Testis (tissue), 3 donors: ENCODE data around the gene TYW1. TPM values are rescaled to one million over a fixed set of nuclear protein-coding genes. Genes with fewer than 3 reads are reported as not detected.
"Not testable (repeated sequence)": the region's sequence is repeated elsewhere in the genome, so short reads cannot be mapped to it uniquely, and the experiment has no call there.

Experiments used
- DNase-seq: peaks from one replicate; pipeline ENCODE4 v3.0.0-alpha.2; 2019
- H3K27ac ChIP-seq, 2 donors: fragments of 200-600 bp; sonication (generic); one replicate each; pipeline ENCODE4 v1.5.1; 2019
- H3K27me3 ChIP-seq: fragments of 200-600 bp; sonication (generic); one replicate; pipeline ENCODE4 v1.5.1; 2019
- H3K36me3 ChIP-seq: fragments of 200-600 bp; sonication (generic); one replicate; pipeline ENCODE4 v1.5.1; 2017; ENCODE audit warnings: low read depth; ENCODE audit errors: missing control alignments
- H3K4me1 ChIP-seq: fragments of 200-600 bp; sonication (generic); one replicate; pipeline ENCODE4 v1.5.1; 2019
- H3K4me3 ChIP-seq, 2 donors: fragments of 200-600 bp; sonication (generic); one replicate each; pipeline ENCODE4 v1.5.1; 2017 to 2019
- H3K9me3 ChIP-seq: fragments of 200-600 bp; sonication (generic); one replicate; pipeline ENCODE4 v1.5.1; 2017
- POLR2A ChIP-seq: fragments of 450-650 bp; IDR thresholded peaks from one replicate; pipeline ENCODE4 v1.6.1; 2017; ENCODE audit warnings: antibody characterized with exemption, mild to moderate bottlenecking, moderate library complexity
- WGBS, 2 donors: methylation state at CpG; one replicate each; pipeline ENCODE4 v1.1.5; 2018; 5-methylcytosine and 5-hydroxymethylcytosine counted together
- intact Hi-C: fragments of 100-400 bp; cut with DNase I; formaldehyde crosslinking; loops from one replicate; pipeline ENCODE4 v1.15.1; 2023; ENCODE audit warnings: low total_unique reads
- polyA plus RNA-seq: library from polyadenylated mRNA; stranded (reverse); fragments of 350-450 nt; fragmentation: Illumina TruSeq; extraction: RNeasy Lipid Tissue Mini Kit (QIAGEN cat#74804); gene quantifications from one replicate; pipeline ENCODE4 v1.2.3, GENCODE V29; 2014; ENCODE audit warnings: low read depth, low replicate concordance; ENCODE audit not compliant: insufficient read depth
- total RNA-seq, 2 donors: library from RNA; depleted of rRNA; stranded (reverse); fragments of >200 nt; gene quantifications; one replicate each; pipeline ENCODE4 v1.2.3, GENCODE V29; 2016
- TF ChIP-seq, protein P1 (sequence below), 3 experiments: fragments of 450-650 bp in 2 of 3; fragments of 200-600 bp in 1 of 3; sonication (generic) in 1 of 3; IDR thresholded peaks; one replicate each; pipeline ENCODE4 v1.5.1; 2016 to 2019; ENCODE audit warnings: antibody characterized with exemption in 3 of 3, mild to moderate bottlenecking in 2 of 3, moderate library complexity in 1 of 3

Gene TYW1
- total and polyA plus RNA-seq, 3 donors from 2014 or later: 16.9 to 22.8 (median 21.7) TPM

GRCh38 chr7:67018940-67019339 is 22.3 kb downstream of the TYW1 start:
- no peaks in the 10 kb centered on the region for H3K9me3 ChIP-seq
- H3K36me3 ChIP-seq: no peaks in the 10 kb centered on the region
- intact Hi-C loops: no loop called here

GRCh38 chr7:67019562-67020390 is 23.1 kb downstream of the TYW1 start:
- no peaks in the 10 kb centered on the region for H3K27me3 ChIP-seq
- intact Hi-C loops: no loop called here
- H3K36me3 ChIP-seq: no peaks in the 10 kb centered on the region
- DNase-seq: no peak
- 71 to 81% methylated on average over 8 of the region's 8 CpGs for WGBS, 2 donors
- no peak overlapping the region for H3K27ac ChIP-seq
- no peaks in the 10 kb centered on the region for H3K4me1 ChIP-seq
- no peaks in the 10 kb centered on the region for H3K9me3 ChIP-seq
- no peak overlapping the region for H3K4me3 ChIP-seq
- TF ChIP-seq, protein P1, sequence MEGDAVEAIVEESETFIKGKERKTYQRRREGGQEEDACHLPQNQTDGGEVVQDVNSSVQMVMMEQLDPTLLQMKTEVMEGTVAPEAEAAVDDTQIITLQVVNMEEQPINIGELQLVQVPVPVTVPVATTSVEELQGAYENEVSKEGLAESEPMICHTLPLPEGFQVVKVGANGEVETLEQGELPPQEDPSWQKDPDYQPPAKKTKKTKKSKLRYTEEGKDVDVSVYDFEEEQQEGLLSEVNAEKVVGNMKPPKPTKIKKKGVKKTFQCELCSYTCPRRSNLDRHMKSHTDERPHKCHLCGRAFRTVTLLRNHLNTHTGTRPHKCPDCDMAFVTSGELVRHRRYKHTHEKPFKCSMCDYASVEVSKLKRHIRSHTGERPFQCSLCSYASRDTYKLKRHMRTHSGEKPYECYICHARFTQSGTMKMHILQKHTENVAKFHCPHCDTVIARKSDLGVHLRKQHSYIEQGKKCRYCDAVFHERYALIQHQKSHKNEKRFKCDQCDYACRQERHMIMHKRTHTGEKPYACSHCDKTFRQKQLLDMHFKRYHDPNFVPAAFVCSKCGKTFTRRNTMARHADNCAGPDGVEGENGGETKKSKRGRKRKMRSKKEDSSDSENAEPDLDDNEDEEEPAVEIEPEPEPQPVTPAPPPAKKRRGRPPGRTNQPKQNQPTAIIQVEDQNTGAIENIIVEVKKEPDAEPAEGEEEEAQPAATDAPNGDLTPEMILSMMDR (IDR thresholded peaks at IDR 0.05): no peak
- TF ChIP-seq POLR2A: no peak

More at GRCh38 chr7:67018940-67019339, 22.3 kb downstream of the TYW1 start:
- no peaks in the 10 kb centered on the region for H3K4me1 ChIP-seq
- no peaks in the 10 kb centered on the region for H3K27me3 ChIP-seq
- no peak overlapping the region for H3K4me3 ChIP-seq
- WGBS, 2 donors: 74 to 77% methylated on average over 7 of the region's 7 CpGs
- no peak for DNase-seq
- no peak overlapping the region for H3K27ac ChIP-seq
- TF ChIP-seq, protein P1 (IDR thresholded peaks at IDR 0.05): no peak
- no peak for TF ChIP-seq POLR2A

- Histone ChIP-seq H3K4me3 (no peak overlapping the region), H3K9me3 (no peaks in the 10 kb centered on the region), H3K27me3 (no peaks in the 10 kb centered on the region), H3K27ac (no peak overlapping the region), H3K4me1 (no peaks in the 10 kb centered on the region), H3K36me3 (no peaks in the 10 kb centered on the region)
- DNase-seq: no peak
- intact Hi-C loops: no loop called here
- TF ChIP-seq POLR2A: no peak
- TF ChIP-seq, protein P1 (IDR thresholded peaks at IDR 0.05): no peak
- 83% methylated on average over 7 of the region's 7 CpGs for WGBS, 2 donors
Observed at GRCh38 chr7:67021260-67021659, 24.6 kb downstream of the TYW1 start.

GRCh38 chr7:67022511-67022910 is 25.9 kb downstream of the TYW1 start:
- no peaks in the 10 kb centered on the region for H3K9me3 ChIP-seq
- no peak for DNase-seq
- H3K4me3 ChIP-seq: no peak overlapping the region
- TF ChIP-seq, protein P1 (IDR thresholded peaks at IDR 0.05): no peak
- no peak for TF ChIP-seq POLR2A
- WGBS, 2 donors: 79 to 88% methylated on average over 3 of the region's 3 CpGs
- no peaks in the 10 kb centered on the region for H3K4me1 ChIP-seq
- no peak overlapping the region for H3K27ac ChIP-seq
- H3K27me3 ChIP-seq: no peaks in the 10 kb centered on the region
- intact Hi-C loops: no loop called here
- H3K36me3 ChIP-seq: no peaks in the 10 kb centered on the region

DNA sequence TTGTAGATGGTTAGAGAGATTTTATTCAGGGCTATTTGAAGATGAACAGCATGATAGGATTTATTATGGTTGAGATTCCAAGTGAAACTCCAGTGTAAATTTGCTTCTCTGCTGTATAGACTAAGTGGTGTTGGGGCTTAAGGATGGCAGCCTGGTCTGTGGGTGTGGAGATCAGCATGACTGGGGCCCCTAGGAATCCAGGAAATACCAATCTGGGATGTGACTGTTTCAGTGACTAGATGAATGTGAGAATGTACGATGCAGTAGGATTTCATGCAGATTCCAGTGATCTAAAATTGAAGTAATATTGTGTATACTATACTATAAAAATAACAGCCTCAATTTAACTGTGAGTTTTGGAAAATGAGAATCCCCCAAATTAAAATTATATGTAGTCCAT is 28.8 kb downstream of the TYW1 start:
- H3K36me3 ChIP-seq, H3K27ac ChIP-seq, DNase-seq, H3K4me1 ChIP-seq, intact Hi-C loops, H3K27me3 ChIP-seq, H3K9me3 ChIP-seq, H3K4me3 ChIP-seq: not testable (repeated sequence)
- 73 to 91% methylated on average over 1 of the region's 1 CpG for WGBS, 2 donors

- intact Hi-C loops, H3K4me3 ChIP-seq, H3K36me3 ChIP-seq, H3K9me3 ChIP-seq, H3K27me3 ChIP-seq, H3K27ac ChIP-seq, DNase-seq, H3K4me1 ChIP-seq: not testable (repeated sequence)
- 100% methylated on average over 1 to 2 of the region's 2 CpGs for WGBS, 2 donors
Observed at GRCh38 chr7:67031685-67032084, 35.1 kb downstream of the TYW1 start.
